ENCODE data around the gene BCORL1. TPM values are rescaled to one million over a fixed set of nuclear protein-coding genes. Genes with fewer than 3 reads are reported as not detected.

Gene BCORL1
- total RNA-seq, 1 donor from 2014 or later: 1.1 TPM

GRCh38 chrX:129953881-129954280, 28.6 kb upstream of the BCORL1 start:
- Histone ChIP-seq H3K36me3 (ENCODE audit: control insufficient read depth, insufficient read depth, low read length) (no peaks in the 10 kb centered on the region), H3K4me3 (ENCODE audit: low read depth, low read length) (no peak overlapping the region), H3K27me3 (ENCODE audit: control insufficient read depth, insufficient read depth, low read length) (no peaks in the 10 kb centered on the region)
- FAIRE-seq (no peak), DNase-seq (ENCODE audit: low read depth) (no peak)
- no peak for TF ChIP-seq CTCF (IDR thresholded peaks at IDR 0.05; ENCODE audit: insufficient read depth, low read length, severe bottlenecking)

DNA sequence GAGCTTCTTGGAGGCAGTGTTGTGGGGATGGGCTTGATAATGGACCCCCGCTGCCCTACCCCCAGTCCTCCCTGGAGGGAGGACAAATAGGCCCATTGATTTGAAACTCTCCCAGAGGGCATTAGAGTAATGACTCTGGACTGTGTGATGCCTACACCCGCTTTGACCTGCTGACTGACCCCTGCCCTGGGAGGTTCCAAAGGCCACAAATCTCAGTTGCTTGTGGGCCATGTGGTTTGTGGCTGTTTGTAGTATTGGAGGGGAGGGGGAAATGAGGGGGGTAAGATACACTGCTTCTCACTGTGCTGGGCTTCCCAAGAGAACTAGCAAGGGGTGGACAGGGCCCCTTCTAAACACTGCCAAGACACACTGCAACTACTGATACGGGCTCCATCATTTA, 27.6 kb upstream of the BCORL1 start:
- TF ChIP-seq CTCF (IDR thresholded peaks at IDR 0.05; ENCODE audit: insufficient read depth, low read length, severe bottlenecking): no peak
- H3K4me3 ChIP-seq (ENCODE audit: low read depth, low read length): no peak overlapping the region
- no peaks in the 10 kb centered on the region for H3K36me3 ChIP-seq (ENCODE audit: control insufficient read depth, insufficient read depth, low read length)
- no peak for FAIRE-seq
- H3K27me3 ChIP-seq (ENCODE audit: control insufficient read depth, insufficient read depth, low read length): no peaks in the 10 kb centered on the region
- no peak for DNase-seq (ENCODE audit: low read depth)

GRCh38 chrX:129955682-129956081, 26.8 kb upstream of the BCORL1 start:
- FAIRE-seq (no peak), DNase-seq (ENCODE audit: low read depth) (no peak)
- Histone ChIP-seq H3K4me3 (ENCODE audit: low read depth, low read length) (no peak overlapping the region), H3K36me3 (ENCODE audit: control insufficient read depth, insufficient read depth, low read length) (no peaks in the 10 kb centered on the region), H3K27me3 (ENCODE audit: control insufficient read depth, insufficient read depth, low read length) (no peaks in the 10 kb centered on the region)
- no peak for TF ChIP-seq CTCF (IDR thresholded peaks at IDR 0.05; ENCODE audit: insufficient read depth, low read length, severe bottlenecking)

GRCh38 chrX:129956145-129956544, 26.3 kb upstream of the BCORL1 start:
- no peak for TF ChIP-seq CTCF (IDR thresholded peaks at IDR 0.05; ENCODE audit: insufficient read depth, low read length, severe bottlenecking)
- Histone ChIP-seq H3K36me3 (ENCODE audit: control insufficient read depth, insufficient read depth, low read length) (no peaks in the 10 kb centered on the region), H3K4me3 (ENCODE audit: low read depth, low read length) (no peak overlapping the region), H3K27me3 (ENCODE audit: control insufficient read depth, insufficient read depth, low read length) (no peaks in the 10 kb centered on the region)
- FAIRE-seq (no peak), DNase-seq (ENCODE audit: low read depth) (no peak)

- Histone ChIP-seq H3K27me3 (ENCODE audit: control insufficient read depth, insufficient read depth, low read length) (no peaks in the 10 kb centered on the region), H3K36me3 (ENCODE audit: control insufficient read depth, insufficient read depth, low read length) (no peaks in the 10 kb centered on the region), H3K4me3 (ENCODE audit: low read depth, low read length) (peak overlapping the region; percentile 36)
- FAIRE-seq (no peak), DNase-seq (ENCODE audit: low read depth) (no peak)
- no peak for TF ChIP-seq CTCF (IDR thresholded peaks at IDR 0.05; ENCODE audit: insufficient read depth, low read length, severe bottlenecking)
Observed at GRCh38 chrX:129956765-129957164, 25.7 kb upstream of the BCORL1 start.

DNA sequence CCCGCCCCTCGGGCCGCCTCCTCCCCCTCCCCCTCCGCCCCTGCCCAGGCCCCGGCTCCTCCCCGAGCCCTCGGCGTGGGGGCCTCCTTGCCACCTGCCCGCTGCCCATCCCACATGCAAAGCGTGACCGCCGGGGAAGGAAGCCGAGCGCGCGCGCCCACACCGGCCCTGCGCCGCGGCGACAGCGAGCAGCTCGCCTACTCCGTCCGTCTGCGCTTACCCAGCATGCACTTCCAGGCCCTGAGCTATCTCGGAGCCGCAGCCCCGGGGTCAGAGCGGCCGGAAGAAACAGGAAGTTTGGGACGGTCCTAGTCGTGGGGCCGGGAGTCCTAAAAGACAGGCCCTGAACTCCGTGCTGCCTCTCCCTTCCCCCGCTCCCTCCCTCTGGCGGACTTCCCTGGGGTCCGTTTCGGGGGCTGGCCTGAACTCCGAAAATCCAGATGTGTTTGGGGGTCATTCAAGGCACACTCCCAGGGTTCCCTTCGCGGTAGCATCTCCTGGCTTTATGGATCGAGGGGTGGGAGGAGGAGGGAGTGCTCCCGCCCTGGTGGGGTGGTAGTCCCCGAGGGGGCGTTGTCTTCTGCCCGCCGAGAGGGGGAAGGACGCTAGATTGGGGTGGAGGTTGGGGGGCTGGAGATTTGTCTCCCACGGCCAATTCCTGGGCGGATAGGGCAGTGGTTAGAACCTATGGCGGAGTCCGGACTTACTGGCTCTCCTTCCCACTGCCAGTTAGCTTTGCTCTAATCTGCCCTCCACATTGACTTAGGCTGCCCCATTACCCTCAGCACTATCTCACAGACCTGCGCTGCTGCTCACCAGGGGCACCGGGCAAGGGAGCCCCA, 25.0 kb upstream of the BCORL1 start:
- no peak for FAIRE-seq
- no peak for TF ChIP-seq CTCF (IDR thresholded peaks at IDR 0.05; ENCODE audit: insufficient read depth, low read length, severe bottlenecking)
- DNase-seq (ENCODE audit: low read depth): no peak

More for the DNA sequence above, 25.0 kb upstream of the BCORL1 start:
- Histone ChIP-seq H3K27me3 (ENCODE audit: control insufficient read depth, insufficient read depth, low read length) (no peaks in the 10 kb centered on the region), H3K4me3 (ENCODE audit: low read depth, low read length) (peak overlapping the region; percentile 36), H3K36me3 (ENCODE audit: control insufficient read depth, insufficient read depth, low read length) (no peaks in the 10 kb centered on the region)

Data from bronchial epithelial cell (primary cell).